WTC11 (cell line): Measurements from ENCODE around the gene COLEC12.

Experiments
- CTCF ChIP-seq: fragments of 200-600 bp; IDR thresholded peaks from 2 replicates; pipeline ENCODE4 v1.8.0; 2022; ENCODE audit warnings: antibody characterized with exemption
- ESRRA ChIP-seq: sonication (generic); formaldehyde crosslinking; IDR thresholded peaks from 2 replicates; pipeline ENCODE4 v1.8.1; 2022; ENCODE audit warnings: mild to moderate bottlenecking, missing genetic modification reagents, borderline replicate concordance

- TF ChIP-seq ESRRA (CRISPR knock-in tag), result no peak
- no peak for TF ChIP-seq CTCF
Measured at GRCh38 chr18:289026-289425, 211.5 kb downstream of the COLEC12 start.
